HepG2 (cell line): Measurements from ENCODE around the gene RREB1. TPM values are rescaled to one million over a fixed set of nuclear protein-coding genes. Genes with fewer than 3 reads are reported as not detected.
A peak's percentile ranks its signal among the peaks of the same experiment; 100 is the strongest.

Experiments
- ARID2 ChIP-seq: sonication (generic); formaldehyde crosslinking; IDR thresholded peaks from 2 replicates; pipeline ENCODE4 v1.8.1; 2022; ENCODE audit warnings: mild to moderate bottlenecking, missing genetic modification reagents, borderline replicate concordance
- ATRX ChIP-seq: sonication (generic); formaldehyde crosslinking; IDR thresholded peaks from 2 replicates; pipeline ENCODE4 v1.4.0; 2020; ENCODE audit warnings: missing genetic modification reagents, borderline replicate concordance
- CHD4 ChIP-seq: fragments of 200-600 bp; sonication (generic); IDR thresholded peaks from 2 replicates; pipeline ENCODE4 v1.7.0; 2017; ENCODE audit warnings: mild to moderate bottlenecking, low read length, borderline replicate concordance
- CREB1 ChIP-seq, 2 experiments: fragments of 450-650 bp in 1 of 2; IDR thresholded peaks; 2 replicates each; pipeline ENCODE4 v1.6.1; 2016 to 2017; ENCODE audit warnings: control low read depth in 1 of 2, mild to moderate bottlenecking in 1 of 2, missing compliant biosample characterization in 1 of 2, missing genetic modification characterization in 1 of 2
- FOXC1 ChIP-seq: sonication (generic); formaldehyde crosslinking; IDR thresholded peaks from 2 replicates; pipeline ENCODE4 v1.8.0; 2022; ENCODE audit warnings: mild to moderate bottlenecking, missing genetic modification reagents, borderline replicate concordance
- GPN1 ChIP-seq: sonication (generic); formaldehyde crosslinking; IDR thresholded peaks from 2 replicates; pipeline ENCODE4 v1.5.1; 2020; ENCODE audit warnings: missing genetic modification reagents, borderline replicate concordance
- HINFP ChIP-seq: sonication (generic); formaldehyde crosslinking; IDR thresholded peaks from 2 replicates; pipeline ENCODE4 v1.4.0; 2020; ENCODE audit warnings: low read depth, mild to moderate bottlenecking, missing genetic modification reagents
- MTA3 ChIP-seq: sonication (generic); formaldehyde crosslinking; IDR thresholded peaks from 2 replicates; pipeline ENCODE4 v1.4.0; 2020; ENCODE audit warnings: missing genetic modification reagents
- PHF5A ChIP-seq: IDR thresholded peaks from one replicate; pipeline ENCODE4 v1.6.1; 2018; ENCODE audit warnings: low read depth, missing genetic modification reagents; ENCODE audit not compliant: unreplicated experiment
- REL ChIP-seq: sonication (generic); formaldehyde crosslinking; conservative IDR thresholded peaks from 2 replicates; pipeline ENCODE4 v1.8.0; 2022; ENCODE audit warnings: mild to moderate bottlenecking, missing genetic modification reagents, moderate library complexity
- TEAD2 ChIP-seq: sonication (generic); formaldehyde crosslinking; IDR thresholded peaks from 2 replicates; pipeline ENCODE4 v1.9.0; 2021; ENCODE audit warnings: missing genetic modification reagents
- ZBTB21 ChIP-seq: sonication (generic); formaldehyde crosslinking; IDR thresholded peaks from 2 replicates; pipeline ENCODE4 v1.4.0; 2020; ENCODE audit warnings: missing genetic modification reagents
- ZBTB49 ChIP-seq: sonication (generic); formaldehyde crosslinking; IDR thresholded peaks from 2 replicates; pipeline ENCODE4 v1.4.0; 2020; ENCODE audit warnings: missing genetic modification reagents, borderline replicate concordance
- ZFP37 ChIP-seq: sonication (generic); formaldehyde crosslinking; IDR thresholded peaks from 2 replicates; pipeline ENCODE4 v1.4.0; 2020; ENCODE audit warnings: missing genetic modification reagents, borderline replicate concordance
- ZFP90 ChIP-seq: sonication (generic); formaldehyde crosslinking; IDR thresholded peaks from 2 replicates; pipeline ENCODE4 v1.8.0; 2022; ENCODE audit warnings: missing genetic modification reagents, mild to moderate bottlenecking, inconsistent platforms, borderline replicate concordance
- ZNF180 ChIP-seq: sonication (generic); formaldehyde crosslinking; IDR thresholded peaks from 2 replicates; pipeline ENCODE4 v1.4.0; 2020; ENCODE audit warnings: low read depth, missing genetic modification reagents, borderline replicate concordance
- ZNF333 ChIP-seq: sonication (generic); formaldehyde crosslinking; IDR thresholded peaks from 2 replicates; pipeline ENCODE4 v1.4.0; 2020; ENCODE audit warnings: mild to moderate bottlenecking, missing genetic modification reagents, borderline replicate concordance
- ZNF747 ChIP-seq: sonication (generic); formaldehyde crosslinking; IDR thresholded peaks from 2 replicates; pipeline ENCODE4 v1.8.1; 2023; ENCODE audit warnings: missing genetic modification reagents, mild to moderate bottlenecking, borderline replicate concordance
- polyA plus RNA-seq, 8 experiments: library from polyadenylated mRNA; depleted of rRNA in 3 of 8; stranded (reverse) in 7 of 8; unstranded in 1 of 8; fragments of >200 nt; fragmentation: Illumina TruSeq in 4 of 8; extraction: Trizol in 4 of 8; gene quantifications; 2 replicates each; pipeline versions ENCODE4 v1.2.1 to v1.2.3, GENCODE V29; 2011 to 2016; ENCODE audit warnings: low read depth in 4 of 8, missing spikeins in 1 of 8, mixed read lengths in 1 of 8; ENCODE audit not compliant: insufficient read depth in 1 of 8
- total RNA-seq, 5 experiments: library from RNA; depleted of rRNA; stranded (reverse); fragments of >200 nt; fragmentation: Illumina TruSeq; extraction: Trizol; gene quantifications; 2 replicates each; pipeline ENCODE4 v1.2.3, GENCODE V29; 2016; ENCODE audit warnings: low read depth in 1 of 5
- TF ChIP-seq, protein P1 (sequence below): IDR thresholded peaks from 2 replicates; pipeline ENCODE4 v1.6.1; 2016; ENCODE audit warnings: mild to moderate bottlenecking
- TF ChIP-seq, protein P2 (sequence below): sonication (generic); formaldehyde crosslinking; IDR thresholded peaks from 2 replicates; pipeline ENCODE4 v1.8.1; 2023; ENCODE audit warnings: mild to moderate bottlenecking, moderate library complexity, missing genetic modification reagents
- TF ChIP-seq, protein P3 (sequence below): IDR thresholded peaks from 2 replicates; pipeline ENCODE4 v1.6.1; 2016; ENCODE audit warnings: low read depth, control low read depth

RREB1 gene
- total and polyA plus RNA-seq, 2 of the 13 experiments (the other 11 are each of a cell fraction or from before 2014, with no cell fraction given): 6.1 to 23.2 TPM

- TF ChIP-seq, protein P1, sequence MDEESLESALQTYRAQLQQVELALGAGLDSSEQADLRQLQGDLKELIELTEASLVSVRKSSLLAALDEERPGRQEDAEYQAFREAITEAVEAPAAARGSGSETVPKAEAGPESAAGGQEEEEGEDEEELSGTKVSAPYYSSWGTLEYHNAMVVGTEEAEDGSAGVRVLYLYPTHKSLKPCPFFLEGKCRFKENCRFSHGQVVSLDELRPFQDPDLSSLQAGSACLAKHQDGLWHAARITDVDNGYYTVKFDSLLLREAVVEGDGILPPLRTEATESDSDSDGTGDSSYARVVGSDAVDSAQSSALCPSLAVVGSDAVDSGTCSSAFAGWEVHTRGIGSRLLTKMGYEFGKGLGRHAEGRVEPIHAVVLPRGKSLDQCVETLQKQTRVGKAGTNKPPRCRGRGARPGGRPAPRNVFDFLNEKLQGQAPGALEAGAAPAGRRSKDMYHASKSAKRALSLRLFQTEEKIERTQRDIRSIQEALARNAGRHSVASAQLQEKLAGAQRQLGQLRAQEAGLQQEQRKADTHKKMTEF (CRISPR knock-in tag): 0 out of 2 replicates have a peak, but pooled peaks have one; percentile 35
- TF ChIP-seq ARID2 (CRISPR knock-in tag) (0 out of 2 replicates have a peak, but pooled peaks have one; percentile 7), ZNF333 (CRISPR knock-in tag) (no peak), GPN1 (CRISPR knock-in tag) (no peak), PHF5A (no peak), CREB1 (IDR thresholded peaks at IDR 0.05) (no peak), CREB1 (CRISPR knock-in tag; IDR thresholded peaks at IDR 0.05) (no peak), FOXC1 (CRISPR knock-in tag) (0 out of 2 replicates have a peak, but pooled peaks have one; percentile 28), ATRX (CRISPR knock-in tag) (no peak), ZFP90 (CRISPR knock-in tag) (peak; percentile 40; the same call in 1 of the 2 replicates), ZBTB21 (no peak), MTA3 (CRISPR knock-in tag) (no peak), REL (CRISPR knock-in tag) (no peak), CHD4 (no peak), TEAD2 (CRISPR knock-in tag) (no peak), ZFP37 (CRISPR knock-in tag) (0 out of 2 replicates have a peak, but pooled peaks have one; percentile 16), HINFP (CRISPR knock-in tag) (no peak), ZBTB49 (no peak), ZNF180 (no peak), ZNF747 (CRISPR knock-in tag) (peak; percentile 76)
- TF ChIP-seq, protein P2, sequence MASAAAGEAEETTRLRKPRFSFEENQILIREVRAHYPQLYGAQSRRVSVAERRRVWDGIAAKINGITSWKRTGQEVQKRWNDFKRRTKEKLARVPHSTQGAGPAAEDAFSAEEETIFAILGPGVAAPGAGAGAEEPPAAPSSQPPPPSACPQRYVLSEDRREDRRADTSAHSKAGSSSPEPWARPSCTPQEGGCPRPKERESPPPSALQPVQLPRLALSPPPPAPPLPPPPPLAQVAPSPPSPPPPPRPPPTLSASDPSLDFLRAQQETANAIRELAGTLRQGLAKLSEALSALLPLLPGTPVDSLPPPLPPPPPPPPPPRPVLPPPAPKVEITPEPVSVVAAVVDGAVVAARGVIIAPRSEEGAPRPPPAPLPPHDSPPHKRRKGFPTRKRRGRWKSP (CRISPR knock-in tag): no peak
- TF ChIP-seq, protein P3, sequence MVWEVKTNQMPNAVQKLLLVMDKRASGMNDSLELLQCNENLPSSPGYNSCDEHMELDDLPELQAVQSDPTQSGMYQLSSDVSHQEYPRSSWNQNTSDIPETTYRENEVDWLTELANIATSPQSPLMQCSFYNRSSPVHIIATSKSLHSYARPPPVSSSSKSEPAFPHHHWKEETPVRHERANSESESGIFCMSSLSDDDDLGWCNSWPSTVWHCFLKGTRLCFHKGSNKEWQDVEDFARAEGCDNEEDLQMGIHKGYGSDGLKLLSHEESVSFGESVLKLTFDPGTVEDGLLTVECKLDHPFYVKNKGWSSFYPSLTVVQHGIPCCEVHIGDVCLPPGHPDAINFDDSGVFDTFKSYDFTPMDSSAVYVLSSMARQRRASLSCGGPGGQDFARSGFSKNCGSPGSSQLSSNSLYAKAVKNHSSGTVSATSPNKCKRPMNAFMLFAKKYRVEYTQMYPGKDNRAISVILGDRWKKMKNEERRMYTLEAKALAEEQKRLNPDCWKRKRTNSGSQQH: no peak
Measured at GRCh38 chr6:7243179-7243981, 135.6 kb downstream of the RREB1 start (continued).
